SK-N-SH treated with all-trans-retinoic acid at 6 μM for 48 hours (cell line): Measurements from ENCODE around the gene CDH19.

Experiments
- ATAC-seq: fragments of 200-7000 bp; cut with Tn5 transposase; 3 replicates; pipeline ENCODE4 v1.9.1; 2020; ENCODE audit warnings: mild to moderate bottlenecking, moderate library complexity
- ARNTL ChIP-seq: fragments of 450-650 bp; formaldehyde crosslinking; IDR thresholded peaks from 2 replicates; pipeline ENCODE4 v1.5.0; 2020; ENCODE audit warnings: low read depth, mild to moderate bottlenecking, moderate library complexity, borderline replicate concordance
- BACH2 ChIP-seq: fragments of 250-450 bp; sonication (Bioruptor Pico); IDR thresholded peaks from 2 replicates; pipeline ENCODE4 v1.9.0; 2021; ENCODE audit warnings: mild to moderate bottlenecking, borderline replicate concordance
- CSDC2 ChIP-seq: fragments of 250-450 bp; sonication (Bioruptor Pico); IDR thresholded peaks from 2 replicates; pipeline ENCODE4 v1.5.0; 2020; ENCODE audit warnings: mild to moderate bottlenecking, moderate library complexity
- ESRRG ChIP-seq: fragments of 250-450 bp; sonication (Bioruptor Pico); IDR thresholded peaks from 2 replicates; pipeline ENCODE4 v1.6.1; 2021; ENCODE audit warnings: mild to moderate bottlenecking
- GLIS3 ChIP-seq: fragments of 250-450 bp; sonication (Bioruptor Pico); IDR thresholded peaks from 2 replicates; pipeline ENCODE4 v1.5.0; 2020; ENCODE audit warnings: mild to moderate bottlenecking, moderate library complexity
- ISL1 ChIP-seq: fragments of 250-450 bp; sonication (Bioruptor Pico); IDR thresholded peaks from 2 replicates; pipeline ENCODE4 v2.1.2; 2022; ENCODE audit warnings: mild to moderate bottlenecking, moderate library complexity
- OSR1 ChIP-seq: fragments of 250-450 bp; sonication (Bioruptor Pico); IDR thresholded peaks from 2 replicates; pipeline ENCODE4 v1.8.0; 2022; ENCODE audit warnings: moderate library complexity, mild to moderate bottlenecking, inconsistent platforms
- PATZ1 ChIP-seq: fragments of 250-450 bp; sonication (Bioruptor Pico); IDR thresholded peaks from 2 replicates; pipeline ENCODE4 v1.8.0; 2020; ENCODE audit warnings: mild to moderate bottlenecking, moderate library complexity, borderline replicate concordance
- PPARA ChIP-seq: fragments of 250-450 bp; sonication (Bioruptor Pico); IDR thresholded peaks from 2 replicates; pipeline ENCODE4 v1.5.0; 2020; ENCODE audit warnings: mild to moderate bottlenecking, borderline replicate concordance
- RARB ChIP-seq: fragments of 250-450 bp; sonication (Bioruptor Pico); IDR thresholded peaks from 2 replicates; pipeline ENCODE4 v1.8.0; 2021; ENCODE audit warnings: mild to moderate bottlenecking, moderate library complexity
- SNAI2 ChIP-seq: fragments of 250-450 bp; sonication (Bioruptor Pico); IDR thresholded peaks from 2 replicates; pipeline ENCODE4 v1.5.0; 2020; ENCODE audit warnings: mild to moderate bottlenecking, moderate library complexity
- TCF4 ChIP-seq: fragments of 250-450 bp; sonication (Bioruptor Pico); IDR thresholded peaks from 2 replicates; pipeline ENCODE4 v1.8.0; 2021; ENCODE audit warnings: mild to moderate bottlenecking, moderate library complexity, borderline replicate concordance
- TOX ChIP-seq: fragments of 250-450 bp; sonication (Bioruptor Pico); IDR thresholded peaks from 2 replicates; pipeline ENCODE4 v1.8.0; 2021; ENCODE audit warnings: mild to moderate bottlenecking, moderate library complexity, borderline replicate concordance
- ZC3H10 ChIP-seq: fragments of 250-450 bp; sonication (Bioruptor Pico); IDR thresholded peaks from 2 replicates; pipeline ENCODE4 v1.5.1; 2021; ENCODE audit warnings: mild to moderate bottlenecking, moderate library complexity
- ZFP30 ChIP-seq: fragments of 450-650 bp; formaldehyde crosslinking; IDR thresholded peaks from 2 replicates; pipeline ENCODE4 v1.5.0; 2022; ENCODE audit warnings: mild to moderate bottlenecking, moderate library complexity
- ZNF565 ChIP-seq: fragments of 450-650 bp; formaldehyde crosslinking; conservative IDR thresholded peaks from 2 replicates; pipeline ENCODE4 v1.5.0; 2020; ENCODE audit warnings: low read depth, mild to moderate bottlenecking, moderate library complexity
- ZNF8 ChIP-seq: fragments of 450-650 bp; formaldehyde crosslinking; IDR thresholded peaks from 2 replicates; pipeline ENCODE4 v1.5.0; 2020; ENCODE audit warnings: mild to moderate bottlenecking, moderate library complexity
- TF ChIP-seq, protein P1 (sequence below): fragments of 250-450 bp; sonication (Bioruptor Pico); IDR thresholded peaks from 2 replicates; pipeline ENCODE4 v1.5.1; 2020; ENCODE audit warnings: low read depth, mild to moderate bottlenecking, moderate library complexity
- TF ChIP-seq, protein P2 (sequence below): fragments of 250-450 bp; sonication (Bioruptor Pico); IDR thresholded peaks from 2 replicates; pipeline ENCODE4 v1.5.1; 2021; ENCODE audit warnings: mild to moderate bottlenecking, moderate library complexity
- TF ChIP-seq, protein P3 (sequence below): fragments of 250-450 bp; sonication (Bioruptor Pico); IDR thresholded peaks from 2 replicates; pipeline ENCODE4 v1.5.0; 2020; ENCODE audit warnings: mild to moderate bottlenecking, moderate library complexity
- TF ChIP-seq, protein P4 (sequence below): fragments of 250-450 bp; sonication (Bioruptor Pico); IDR thresholded peaks from 2 replicates; pipeline ENCODE4 v1.8.0; 2021; ENCODE audit warnings: low read depth, mild to moderate bottlenecking, moderate library complexity, borderline replicate concordance

The CDH19 gene

GRCh38 chr18:66599190-66599589 lies 4.7 kb downstream of the CDH19 start:
- ATAC-seq: no peak
- TF ChIP-seq ZNF565 (CRISPR knock-in tag): no peak
- TF ChIP-seq ZNF8 (CRISPR knock-in tag): no peak
- no peak for TF ChIP-seq TCF4
- no peak for TF ChIP-seq TOX
- TF ChIP-seq RARB (CRISPR knock-in tag): no peak
- TF ChIP-seq CSDC2: no peak
- TF ChIP-seq, protein P1, sequence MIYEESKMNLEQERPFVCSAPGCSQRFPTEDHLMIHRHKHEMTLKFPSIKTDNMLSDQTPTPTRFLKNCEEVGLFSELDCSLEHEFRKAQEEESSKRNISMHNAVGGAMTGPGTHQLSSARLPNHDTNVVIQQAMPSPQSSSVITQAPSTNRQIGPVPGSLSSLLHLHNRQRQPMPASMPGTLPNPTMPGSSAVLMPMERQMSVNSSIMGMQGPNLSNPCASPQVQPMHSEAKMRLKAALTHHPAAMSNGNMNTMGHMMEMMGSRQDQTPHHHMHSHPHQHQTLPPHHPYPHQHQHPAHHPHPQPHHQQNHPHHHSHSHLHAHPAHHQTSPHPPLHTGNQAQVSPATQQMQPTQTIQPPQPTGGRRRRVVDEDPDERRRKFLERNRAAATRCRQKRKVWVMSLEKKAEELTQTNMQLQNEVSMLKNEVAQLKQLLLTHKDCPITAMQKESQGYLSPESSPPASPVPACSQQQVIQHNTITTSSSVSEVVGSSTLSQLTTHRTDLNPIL (CRISPR knock-in tag): no peak
- TF ChIP-seq ESRRG (CRISPR knock-in tag): no peak
- TF ChIP-seq, protein P2, sequence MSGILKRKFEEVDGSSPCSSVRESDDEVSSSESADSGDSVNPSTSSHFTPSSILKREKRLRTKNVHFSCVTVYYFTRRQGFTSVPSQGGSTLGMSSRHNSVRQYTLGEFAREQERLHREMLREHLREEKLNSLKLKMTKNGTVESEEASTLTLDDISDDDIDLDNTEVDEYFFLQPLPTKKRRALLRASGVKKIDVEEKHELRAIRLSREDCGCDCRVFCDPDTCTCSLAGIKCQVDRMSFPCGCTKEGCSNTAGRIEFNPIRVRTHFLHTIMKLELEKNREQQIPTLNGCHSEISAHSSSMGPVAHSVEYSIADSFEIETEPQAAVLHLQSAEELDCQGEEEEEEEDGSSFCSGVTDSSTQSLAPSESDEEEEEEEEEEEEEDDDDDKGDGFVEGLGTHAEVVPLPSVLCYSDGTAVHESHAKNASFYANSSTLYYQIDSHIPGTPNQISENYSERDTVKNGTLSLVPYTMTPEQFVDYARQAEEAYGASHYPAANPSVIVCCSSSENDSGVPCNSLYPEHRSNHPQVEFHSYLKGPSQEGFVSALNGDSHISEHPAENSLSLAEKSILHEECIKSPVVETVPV (CRISPR knock-in tag): no peak
- TF ChIP-seq PATZ1 (CRISPR knock-in tag): no peak
- TF ChIP-seq SNAI2 (CRISPR knock-in tag): no peak
- TF ChIP-seq PPARA (CRISPR knock-in tag): no peak

- no peak for ATAC-seq
Observed at GRCh38 chr18:66587430-66587829, 16.5 kb downstream of the CDH19 start.

More at GRCh38 chr18:66587430-66587829, 16.5 kb downstream of the CDH19 start:
- TF ChIP-seq ZFP30 (CRISPR knock-in tag) (no peak), CSDC2 (no peak), RARB (CRISPR knock-in tag) (no peak), PATZ1 (CRISPR knock-in tag) (no peak), ISL1 (CRISPR knock-in tag) (no peak), ESRRG (CRISPR knock-in tag) (no peak), ARNTL (no peak), ZNF565 (CRISPR knock-in tag) (no peak), BACH2 (CRISPR knock-in tag) (no peak), OSR1 (CRISPR knock-in tag) (no peak), PPARA (CRISPR knock-in tag) (no peak), TCF4 (no peak), ZC3H10 (CRISPR knock-in tag) (no peak), ZNF8 (CRISPR knock-in tag) (no peak), GLIS3 (CRISPR knock-in tag) (no peak)
- TF ChIP-seq, protein P2 (CRISPR knock-in tag): no peak
- TF ChIP-seq, protein P3, sequence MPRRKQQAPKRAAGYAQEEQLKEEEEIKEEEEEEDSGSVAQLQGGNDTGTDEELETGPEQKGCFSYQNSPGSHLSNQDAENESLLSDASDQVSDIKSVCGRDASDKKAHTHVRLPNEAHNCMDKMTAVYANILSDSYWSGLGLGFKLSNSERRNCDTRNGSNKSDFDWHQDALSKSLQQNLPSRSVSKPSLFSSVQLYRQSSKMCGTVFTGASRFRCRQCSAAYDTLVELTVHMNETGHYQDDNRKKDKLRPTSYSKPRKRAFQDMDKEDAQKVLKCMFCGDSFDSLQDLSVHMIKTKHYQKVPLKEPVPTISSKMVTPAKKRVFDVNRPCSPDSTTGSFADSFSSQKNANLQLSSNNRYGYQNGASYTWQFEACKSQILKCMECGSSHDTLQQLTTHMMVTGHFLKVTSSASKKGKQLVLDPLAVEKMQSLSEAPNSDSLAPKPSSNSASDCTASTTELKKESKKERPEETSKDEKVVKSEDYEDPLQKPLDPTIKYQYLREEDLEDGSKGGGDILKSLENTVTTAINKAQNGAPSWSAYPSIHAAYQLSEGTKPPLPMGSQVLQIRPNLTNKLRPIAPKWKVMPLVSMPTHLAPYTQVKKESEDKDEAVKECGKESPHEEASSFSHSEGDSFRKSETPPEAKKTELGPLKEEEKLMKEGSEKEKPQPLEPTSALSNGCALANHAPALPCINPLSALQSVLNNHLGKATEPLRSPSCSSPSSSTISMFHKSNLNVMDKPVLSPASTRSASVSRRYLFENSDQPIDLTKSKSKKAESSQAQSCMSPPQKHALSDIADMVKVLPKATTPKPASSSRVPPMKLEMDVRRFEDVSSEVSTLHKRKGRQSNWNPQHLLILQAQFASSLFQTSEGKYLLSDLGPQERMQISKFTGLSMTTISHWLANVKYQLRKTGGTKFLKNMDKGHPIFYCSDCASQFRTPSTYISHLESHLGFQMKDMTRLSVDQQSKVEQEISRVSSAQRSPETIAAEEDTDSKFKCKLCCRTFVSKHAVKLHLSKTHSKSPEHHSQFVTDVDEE: no peak
- TF ChIP-seq, protein P4, sequence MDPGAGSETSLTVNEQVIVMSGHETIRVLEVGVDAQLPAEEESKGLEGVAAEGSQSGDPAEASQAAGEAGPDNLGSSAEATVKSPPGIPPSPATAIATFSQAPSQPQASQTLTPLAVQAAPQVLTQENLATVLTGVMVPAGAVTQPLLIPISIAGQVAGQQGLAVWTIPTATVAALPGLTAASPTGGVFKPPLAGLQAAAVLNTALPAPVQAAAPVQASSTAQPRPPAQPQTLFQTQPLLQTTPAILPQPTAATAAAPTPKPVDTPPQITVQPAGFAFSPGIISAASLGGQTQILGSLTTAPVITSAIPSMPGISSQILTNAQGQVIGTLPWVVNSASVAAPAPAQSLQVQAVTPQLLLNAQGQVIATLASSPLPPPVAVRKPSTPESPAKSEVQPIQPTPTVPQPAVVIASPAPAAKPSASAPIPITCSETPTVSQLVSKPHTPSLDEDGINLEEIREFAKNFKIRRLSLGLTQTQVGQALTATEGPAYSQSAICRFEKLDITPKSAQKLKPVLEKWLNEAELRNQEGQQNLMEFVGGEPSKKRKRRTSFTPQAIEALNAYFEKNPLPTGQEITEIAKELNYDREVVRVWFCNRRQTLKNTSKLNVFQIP (CRISPR knock-in tag): no peak
- TF ChIP-seq, protein P1 (CRISPR knock-in tag): no peak
